ENCODE results near the gene MYLK4.

The MYLK4 gene

GRCh38 chr6:2783188-2783963, 32.7 kb upstream of the MYLK4 start:
- peaks cover 40% of the 10 kb centered on the region for H3K36me3 ChIP-seq (ENCODE audit: insufficient read depth, low read length)
- H3K9me3 ChIP-seq (ENCODE audit: low read depth, low read length): no peaks in the 10 kb centered on the region
- no peak for DNase-seq (ENCODE audit: low read depth, low spot score)
- H3K4me3 ChIP-seq: no peak overlapping the region
- H3K27ac ChIP-seq: no peak overlapping the region
- no peak overlapping the region for H3K9ac ChIP-seq (ENCODE audit: insufficient read length)
- TF ChIP-seq EZH2 (IDR thresholded peaks at IDR 0.05): no peak
- no peak for TF ChIP-seq POLR2AphosphoS5 (IDR thresholded peaks at IDR 0.05; ENCODE audit: borderline replicate concordance, low read depth, low read length)
- TF ChIP-seq FOXP2 (optimal IDR thresholded peaks at IDR 0.05; ENCODE audit: control extremely low read depth, extremely low read length, insufficient read depth): no peak

- no peaks in the 10 kb centered on the region for H3K9me3 ChIP-seq (ENCODE audit: low read depth, low read length)
- H3K4me3 ChIP-seq: no peak overlapping the region
- peaks cover 41% of the 10 kb centered on the region for H3K36me3 ChIP-seq (ENCODE audit: insufficient read depth, low read length)
- H3K9ac ChIP-seq (ENCODE audit: insufficient read length): no peak overlapping the region
- TF ChIP-seq EZH2 (IDR thresholded peaks at IDR 0.05): no peak
- no peak for TF ChIP-seq POLR2AphosphoS5 (IDR thresholded peaks at IDR 0.05; ENCODE audit: borderline replicate concordance, low read depth, low read length)
- no peak for TF ChIP-seq FOXP2 (optimal IDR thresholded peaks at IDR 0.05; ENCODE audit: control extremely low read depth, extremely low read length, insufficient read depth)
- no peak overlapping the region for H3K27ac ChIP-seq
- DNase-seq (ENCODE audit: low read depth, low spot score): no peak
These were observed 32.1 kb upstream of the MYLK4 start for GRCh38 chr6:2782825-2783187.

GRCh38 chr6:2782356-2782708, 31.6 kb upstream of the MYLK4 start:
- Histone ChIP-seq H3K27ac (no peak overlapping the region), H3K9ac (ENCODE audit: insufficient read length) (no peak overlapping the region), H3K9me3 (ENCODE audit: low read depth, low read length) (no peaks in the 10 kb centered on the region), H3K36me3 (ENCODE audit: insufficient read depth, low read length) (peaks cover 41% of the 10 kb centered on the region), H3K4me3 (no peak overlapping the region)
- TF ChIP-seq POLR2AphosphoS5 (IDR thresholded peaks at IDR 0.05; ENCODE audit: borderline replicate concordance, low read depth, low read length) (no peak), FOXP2 (optimal IDR thresholded peaks at IDR 0.05; ENCODE audit: control extremely low read depth, extremely low read length, insufficient read depth) (no peak), EZH2 (IDR thresholded peaks at IDR 0.05) (no peak)
- DNase-seq (ENCODE audit: low read depth, low spot score): no peak

- H3K4me3 ChIP-seq: no peak overlapping the region
- no peak for DNase-seq (ENCODE audit: low read depth, low spot score)
- no peak for TF ChIP-seq FOXP2 (optimal IDR thresholded peaks at IDR 0.05; ENCODE audit: control extremely low read depth, extremely low read length, insufficient read depth)
- H3K9me3 ChIP-seq (ENCODE audit: low read depth, low read length): no peaks in the 10 kb centered on the region
- no peak overlapping the region for H3K27ac ChIP-seq
- no peak overlapping the region for H3K9ac ChIP-seq (ENCODE audit: insufficient read length)
- peaks cover 41% of the 10 kb centered on the region for H3K36me3 ChIP-seq (ENCODE audit: insufficient read depth, low read length)
These were observed 31.1 kb upstream of the MYLK4 start for GRCh38 chr6:2781685-2782355.

GRCh38 chr6:2780102-2780737, 29.5 kb upstream of the MYLK4 start:
- Histone ChIP-seq H3K9ac (ENCODE audit: insufficient read length) (no peak overlapping the region), H3K9me3 (ENCODE audit: low read depth, low read length) (no peaks in the 10 kb centered on the region), H3K27ac (no peak overlapping the region), H3K36me3 (ENCODE audit: insufficient read depth, low read length) (peaks cover 51% of the 10 kb centered on the region), H3K4me3 (no peak overlapping the region)
- no peak for TF ChIP-seq EZH2 (IDR thresholded peaks at IDR 0.05)
- no peak for TF ChIP-seq FOXP2 (optimal IDR thresholded peaks at IDR 0.05; ENCODE audit: control extremely low read depth, extremely low read length, insufficient read depth)
- TF ChIP-seq POLR2AphosphoS5 (IDR thresholded peaks at IDR 0.05; ENCODE audit: borderline replicate concordance, low read depth, low read length): no peak
- no peak for DNase-seq (ENCODE audit: low read depth, low spot score)

GRCh38 chr6:2777249-2777648, 26.5 kb upstream of the MYLK4 start:
- no peak for TF ChIP-seq FOXP2 (optimal IDR thresholded peaks at IDR 0.05; ENCODE audit: control extremely low read depth, extremely low read length, insufficient read depth)
- no peak for TF ChIP-seq POLR2AphosphoS5 (IDR thresholded peaks at IDR 0.05; ENCODE audit: borderline replicate concordance, low read depth, low read length)
- TF ChIP-seq EZH2 (IDR thresholded peaks at IDR 0.05): no peak
- no peak overlapping the region for H3K4me3 ChIP-seq
- peaks cover 64% of the 10 kb centered on the region for H3K36me3 ChIP-seq (ENCODE audit: insufficient read depth, low read length)
- no peaks in the 10 kb centered on the region for H3K9me3 ChIP-seq (ENCODE audit: low read depth, low read length)
- no peak for DNase-seq (ENCODE audit: low read depth, low spot score)
- H3K27ac ChIP-seq: no peak overlapping the region
- H3K9ac ChIP-seq (ENCODE audit: insufficient read length): no peak overlapping the region

GRCh38 chr6:2775003-2775402, 24.3 kb upstream of the MYLK4 start:
- no peaks in the 10 kb centered on the region for H3K9me3 ChIP-seq (ENCODE audit: low read depth, low read length)
- DNase-seq (ENCODE audit: low read depth, low spot score): no peak
- H3K36me3 ChIP-seq (ENCODE audit: insufficient read depth, low read length): peaks cover 74% of the 10 kb centered on the region
- no peak for TF ChIP-seq FOXP2 (optimal IDR thresholded peaks at IDR 0.05; ENCODE audit: control extremely low read depth, extremely low read length, insufficient read depth)
- no peak for TF ChIP-seq POLR2AphosphoS5 (IDR thresholded peaks at IDR 0.05; ENCODE audit: borderline replicate concordance, low read depth, low read length)
- TF ChIP-seq EZH2 (IDR thresholded peaks at IDR 0.05): no peak
- H3K27ac ChIP-seq: no peak overlapping the region
- no peak overlapping the region for H3K9ac ChIP-seq (ENCODE audit: insufficient read length)
- no peak overlapping the region for H3K4me3 ChIP-seq

GRCh38 chr6:2773449-2773848, 22.7 kb upstream of the MYLK4 start:
- TF ChIP-seq EZH2 (IDR thresholded peaks at IDR 0.05): no peak
- no peak for TF ChIP-seq POLR2AphosphoS5 (IDR thresholded peaks at IDR 0.05; ENCODE audit: borderline replicate concordance, low read depth, low read length)
- no peak for TF ChIP-seq FOXP2 (optimal IDR thresholded peaks at IDR 0.05; ENCODE audit: control extremely low read depth, extremely low read length, insufficient read depth)
- H3K9me3 ChIP-seq (ENCODE audit: low read depth, low read length): no peaks in the 10 kb centered on the region
- H3K9ac ChIP-seq (ENCODE audit: insufficient read length): no peak overlapping the region
- no peak overlapping the region for H3K4me3 ChIP-seq
- peaks cover 65% of the 10 kb centered on the region for H3K36me3 ChIP-seq (ENCODE audit: insufficient read depth, low read length)
- no peak for DNase-seq (ENCODE audit: low read depth, low spot score)
- no peak overlapping the region for H3K27ac ChIP-seq

Data from SK-N-MC (cell line).